ENCODE data around the gene ZWINT. TPM values are rescaled to one million over a fixed set of nuclear protein-coding genes. Genes with fewer than 3 reads are reported as not detected.

The ZWINT gene
- total and polyA plus RNA-seq, 7 donors, result 0.30 to 2.3 (median 0.49) TPM

GRCh38 chr10:56318816-56319215 is 42.2 kb downstream of the ZWINT start:
- DNase-seq (no peak), ATAC-seq (no peak)
- peaks cover 5% of the 10 kb centered on the region for H3K9me3 ChIP-seq
- no peak overlapping the region for H3K27ac ChIP-seq
- no peak overlapping the region for H3K4me3 ChIP-seq
- intact Hi-C loops (cut with DNase I), result no loop called here
- H3K4me1 ChIP-seq, result no peaks in the 10 kb centered on the region
- no peaks in the 10 kb centered on the region for H3K27me3 ChIP-seq (ENCODE audit: insufficient read depth in 3 of 3, low read length in 2 of 3)
- H3K36me3 ChIP-seq (ENCODE audit: insufficient read depth in 1 of 2, low read depth in 1 of 2), result no peaks in the 10 kb centered on the region
- TF ChIP-seq CTCF (IDR thresholded peaks at IDR 0.05), result no peak
- WGBS, 3 donors, result 53 to 65% (median 60%) methylated on average over 2 of the region's 2 CpGs

GRCh38 chr10:56317603-56318002 is 43.5 kb downstream of the ZWINT start:
- no peak for TF ChIP-seq CTCF (IDR thresholded peaks at IDR 0.05)
- WGBS, 3 donors, result 52 to 70% (median 55%) methylated on average over 3 of the region's 3 CpGs
- intact Hi-C loops (cut with DNase I), result no loop called here
- Histone ChIP-seq H3K9me3 (peaks cover 5% of the 10 kb centered on the region), H3K4me3 (no peak overlapping the region), H3K27ac (no peak overlapping the region), H3K4me1 (no peaks in the 10 kb centered on the region), H3K36me3 (ENCODE audit: insufficient read depth in 1 of 2, low read depth in 1 of 2) (no peaks in the 10 kb centered on the region), H3K27me3 (ENCODE audit: insufficient read depth in 3 of 3, low read length in 2 of 3) (no peaks in the 10 kb centered on the region)
- DNase-seq, result peak in 1 of 2 donors; percentile 6
- no peak for ATAC-seq

GRCh38 chr10:56316603-56317002 is 44.5 kb downstream of the ZWINT start:
- H3K4me3 ChIP-seq, result no peak overlapping the region
- no peaks in the 10 kb centered on the region for H3K4me1 ChIP-seq
- no peaks in the 10 kb centered on the region for H3K36me3 ChIP-seq (ENCODE audit: insufficient read depth in 1 of 2, low read depth in 1 of 2)
- intact Hi-C loops (cut with DNase I), result no loop called here
- H3K9me3 ChIP-seq, result peaks cover 5% of the 10 kb centered on the region
- H3K27ac ChIP-seq, result no peak overlapping the region
- H3K27me3 ChIP-seq (ENCODE audit: insufficient read depth in 3 of 3, low read length in 2 of 3), result no peaks in the 10 kb centered on the region
- no peak for TF ChIP-seq CTCF (IDR thresholded peaks at IDR 0.05)
- no peak for DNase-seq
- no peak for ATAC-seq

All from psoas muscle (tissue), 8 donors.